MM.1S (cell line): Measurements from ENCODE around the gene TMEM45A.
"Not testable (repeated sequence)": the region's sequence is repeated elsewhere in the genome, so short reads cannot be mapped to it uniquely, and the experiment has no call there.

Experiments
- DNase-seq: peaks from one replicate; pipeline ENCODE4 v3.0.0-alpha.2; 2015
- H2AFZ ChIP-seq: fragments of 300-600 bp; sonication (generic); 2 replicates; pipeline ENCODE4 v1.6.0; 2016; ENCODE audit warnings: antibody characterized with exemption, low read length
- H3F3A ChIP-seq: fragments of 300-600 bp; sonication (generic); 2 replicates; pipeline ENCODE4 v1.6.1; 2016; ENCODE audit warnings: mild to moderate bottlenecking, antibody characterized with exemption, low read length, moderate library complexity, mixed read lengths; ENCODE audit not compliant: insufficient read depth
- H3K27ac ChIP-seq: fragments of 300-600 bp; sonication (generic); 2 replicates; pipeline ENCODE4 v1.5.1; 2016; ENCODE audit warnings: mild to moderate bottlenecking, low read length
- H3K27me3 ChIP-seq: fragments of 300-600 bp; sonication (generic); replicated peaks from 2 replicates; pipeline ENCODE4 v1.6.0; 2016; ENCODE audit warnings: low read length; ENCODE audit not compliant: insufficient read depth
- H3K36me3 ChIP-seq: fragments of 300-600 bp; sonication (generic); replicated peaks from 2 replicates; pipeline ENCODE4 v1.6.1; 2016; ENCODE audit warnings: mild to moderate bottlenecking, low read length, mixed read lengths; ENCODE audit not compliant: insufficient read depth
- H3K4me1 ChIP-seq: fragments of 300-600 bp; sonication (generic); 2 replicates; pipeline ENCODE4 v1.6.1; 2016; ENCODE audit warnings: low read length, mixed read lengths
- H3K4me2 ChIP-seq: fragments of 300-600 bp; sonication (generic); 2 replicates; pipeline ENCODE4 v1.6.0; 2016; ENCODE audit warnings: low read depth, low read length
- H3K4me3 ChIP-seq: fragments of 300-600 bp; sonication (generic); 2 replicates; pipeline ENCODE4 v1.5.1; 2016; ENCODE audit warnings: low read length, mixed read lengths
- H3K79me2 ChIP-seq: fragments of 300-600 bp; sonication (generic); 2 replicates; pipeline ENCODE4 v1.6.1; 2016; ENCODE audit warnings: mixed run types, low read length, mixed read lengths
- H3K9ac ChIP-seq: fragments of 300-600 bp; sonication (generic); 2 replicates; pipeline ENCODE4 v1.6.1; 2016; ENCODE audit warnings: low read length, mixed read lengths
- H3K9me2 ChIP-seq: fragments of 300-600 bp; sonication (generic); replicated peaks from 2 replicates; pipeline ENCODE4 v1.6.1; 2016; ENCODE audit warnings: mild to moderate bottlenecking, low read length, mixed read lengths; ENCODE audit not compliant: insufficient read depth
- H3K9me3 ChIP-seq: fragments of 300-600 bp; sonication (generic); replicated peaks from 2 replicates; pipeline ENCODE4 v1.6.1; 2016; ENCODE audit warnings: mild to moderate bottlenecking, low read length, mixed read lengths; ENCODE audit not compliant: insufficient read depth
- H4K20me1 ChIP-seq: fragments of 300-600 bp; sonication (generic); 2 replicates; pipeline ENCODE4 v1.6.1; 2016; ENCODE audit warnings: mild to moderate bottlenecking, low read length, moderate library complexity, mixed read lengths; ENCODE audit not compliant: insufficient read depth
- EZH2 ChIP-seq: fragments of 300-600 bp; sonication (generic); optimal IDR thresholded peaks from 2 replicates; pipeline ENCODE3; 2017; ENCODE audit warnings: low read depth, mild to moderate bottlenecking, antibody characterized with exemption, low read length, mixed read lengths
- EZH2phosphoT487 ChIP-seq: fragments of 300-600 bp; sonication (generic); IDR thresholded peaks from 2 replicates; pipeline ENCODE4 v1.6.1; 2018; ENCODE audit warnings: antibody characterized with exemption, low read length
- TF ChIP-seq, protein P1 (sequence below): fragments of 300-600 bp; sonication (generic); IDR thresholded peaks from 2 replicates; pipeline ENCODE4 v1.5.1; 2016; ENCODE audit warnings: antibody characterized with exemption, low read length, mixed read lengths

Gene TMEM45A

DNA sequence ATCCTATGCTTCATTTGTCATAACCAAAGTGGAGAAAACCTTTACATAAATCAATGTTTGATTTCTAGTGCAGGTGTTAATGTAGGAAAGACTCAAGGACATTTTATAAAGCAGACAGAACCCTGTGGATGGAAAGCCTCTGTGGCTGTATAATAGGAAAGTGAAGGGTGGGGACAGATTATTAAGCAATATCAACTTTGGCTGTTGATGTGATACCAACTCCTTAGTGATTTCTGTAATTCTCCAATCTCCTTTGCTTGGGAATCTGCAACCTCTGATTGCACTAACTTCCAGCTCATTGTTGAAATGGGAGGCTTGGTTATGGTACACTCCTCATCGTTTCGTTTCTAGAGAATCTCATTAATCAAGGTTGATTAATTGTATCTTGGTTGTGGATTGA, 87.7 kb downstream of the TMEM45A start:
- Histone ChIP-seq H3K79me2 (no peaks in the 10 kb centered on the region), H3K9me3 (no peaks in the 10 kb centered on the region), H3K4me3 (no peak overlapping the region), H3K36me3 (no peaks in the 10 kb centered on the region), H4K20me1 (no peaks in the 10 kb centered on the region), H2AFZ (no peak overlapping the region), H3K27me3 (no peaks in the 10 kb centered on the region), H3K4me2 (no peak overlapping the region), H3K9me2 (no peaks in the 10 kb centered on the region), H3K27ac (no peak overlapping the region), H3K4me1 (0 out of 2 replicates have a peak, but pooled peaks cover 6% of the 10 kb centered on the region), H3K9ac (no peak overlapping the region), H3F3A (no peaks in the 10 kb centered on the region)
- TF ChIP-seq EZH2 (no peak), EZH2phosphoT487 (no peak)
- TF ChIP-seq, protein P1, sequence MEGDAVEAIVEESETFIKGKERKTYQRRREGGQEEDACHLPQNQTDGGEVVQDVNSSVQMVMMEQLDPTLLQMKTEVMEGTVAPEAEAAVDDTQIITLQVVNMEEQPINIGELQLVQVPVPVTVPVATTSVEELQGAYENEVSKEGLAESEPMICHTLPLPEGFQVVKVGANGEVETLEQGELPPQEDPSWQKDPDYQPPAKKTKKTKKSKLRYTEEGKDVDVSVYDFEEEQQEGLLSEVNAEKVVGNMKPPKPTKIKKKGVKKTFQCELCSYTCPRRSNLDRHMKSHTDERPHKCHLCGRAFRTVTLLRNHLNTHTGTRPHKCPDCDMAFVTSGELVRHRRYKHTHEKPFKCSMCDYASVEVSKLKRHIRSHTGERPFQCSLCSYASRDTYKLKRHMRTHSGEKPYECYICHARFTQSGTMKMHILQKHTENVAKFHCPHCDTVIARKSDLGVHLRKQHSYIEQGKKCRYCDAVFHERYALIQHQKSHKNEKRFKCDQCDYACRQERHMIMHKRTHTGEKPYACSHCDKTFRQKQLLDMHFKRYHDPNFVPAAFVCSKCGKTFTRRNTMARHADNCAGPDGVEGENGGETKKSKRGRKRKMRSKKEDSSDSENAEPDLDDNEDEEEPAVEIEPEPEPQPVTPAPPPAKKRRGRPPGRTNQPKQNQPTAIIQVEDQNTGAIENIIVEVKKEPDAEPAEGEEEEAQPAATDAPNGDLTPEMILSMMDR: no peak
- no peak for DNase-seq

DNA sequence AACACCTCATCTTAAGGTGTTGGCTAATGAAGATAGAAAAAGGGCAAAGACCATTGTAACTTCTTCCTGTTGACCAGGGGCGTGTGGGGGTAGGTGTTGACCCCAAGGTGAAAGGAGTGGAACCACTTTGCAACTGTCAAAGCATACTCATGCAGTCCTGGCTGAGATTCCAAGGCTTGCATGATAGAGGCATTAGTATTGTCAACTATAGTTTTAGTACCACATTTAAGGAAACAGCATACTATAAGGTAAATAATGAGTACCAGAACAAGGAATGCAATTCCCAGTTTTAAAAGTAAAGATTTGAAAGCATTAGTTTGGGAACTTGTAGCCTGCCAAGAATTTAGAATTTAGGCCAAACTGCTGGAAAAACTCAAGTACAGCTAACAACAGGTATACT, 89.2 kb downstream of the TMEM45A start:
- Histone ChIP-seq H3K79me2 (no peaks in the 10 kb centered on the region), H3K36me3 (no peaks in the 10 kb centered on the region), H4K20me1 (no peaks in the 10 kb centered on the region), H3K4me2 (no peak overlapping the region), H3K27me3 (no peaks in the 10 kb centered on the region), H2AFZ (no peak overlapping the region), H3K9ac (no peak overlapping the region), H3F3A (no peaks in the 10 kb centered on the region), H3K9me2 (no peaks in the 10 kb centered on the region), H3K9me3 (no peaks in the 10 kb centered on the region), H3K4me3 (no peak overlapping the region), H3K4me1 (0 out of 2 replicates have a peak, but pooled peaks cover 6% of the 10 kb centered on the region), H3K27ac (no peak overlapping the region)
- DNase-seq: no peak
- TF ChIP-seq, protein P1: no peak
- TF ChIP-seq EZH2 (no peak), EZH2phosphoT487 (no peak)

DNA sequence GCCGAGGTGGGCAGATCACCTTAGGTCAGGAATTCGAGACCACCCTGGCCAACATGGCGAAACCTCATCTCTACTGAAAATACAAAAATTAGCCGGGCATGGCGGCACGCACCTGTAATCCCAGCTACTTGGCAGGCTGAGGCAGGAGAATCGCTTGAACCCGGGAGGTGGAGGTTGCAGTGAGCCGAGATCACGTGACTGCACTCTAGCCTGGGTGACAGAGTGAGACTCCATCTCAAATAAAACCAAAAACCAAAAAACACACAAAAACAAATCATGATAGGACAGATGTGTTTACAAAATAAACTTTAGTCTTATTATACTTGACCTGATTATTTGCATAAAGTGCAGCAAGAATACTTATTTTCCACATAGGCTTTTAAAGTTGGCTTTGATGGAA, 89.7 kb downstream of the TMEM45A start:
- H2AFZ ChIP-seq, DNase-seq, H3K9me2 ChIP-seq, H3K9me3 ChIP-seq, H3K4me3 ChIP-seq, H3K9ac ChIP-seq, H4K20me1 ChIP-seq, H3F3A ChIP-seq, H3K27ac ChIP-seq, H3K4me1 ChIP-seq, H3K27me3 ChIP-seq, H3K4me2 ChIP-seq, H3K36me3 ChIP-seq, H3K79me2 ChIP-seq: not testable (repeated sequence)

DNA sequence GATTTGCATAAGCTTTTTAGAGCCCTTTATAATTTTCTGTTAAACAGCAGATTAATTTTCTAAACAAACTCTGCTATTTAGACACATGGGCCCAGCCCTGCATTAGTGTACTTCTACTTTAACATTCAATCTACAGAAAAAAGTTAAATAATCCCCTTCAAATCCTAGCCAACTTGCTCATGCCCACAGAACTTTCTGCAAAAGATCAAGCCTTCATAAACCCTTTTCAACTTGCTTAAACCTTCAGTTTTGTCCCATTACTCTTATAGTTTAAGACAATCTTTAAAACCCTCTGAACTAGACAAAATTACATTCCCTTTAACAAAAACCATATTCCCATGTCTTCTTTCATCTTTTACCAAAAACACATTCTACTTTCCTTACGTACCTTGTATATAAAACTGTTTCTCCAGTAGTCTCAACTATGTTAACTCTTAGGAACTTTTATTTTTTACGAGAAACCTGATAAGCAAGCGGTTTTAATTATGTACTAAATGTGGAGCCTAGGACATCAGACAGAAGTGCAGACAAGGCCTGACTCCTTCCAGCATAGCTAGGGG, 91.8 kb downstream of the TMEM45A start:
- H3K79me2 ChIP-seq: no peaks in the 10 kb centered on the region
- no peak overlapping the region for H3K4me2 ChIP-seq
- no peaks in the 10 kb centered on the region for H3F3A ChIP-seq
- no peaks in the 10 kb centered on the region for H3K9me3 ChIP-seq
- no peaks in the 10 kb centered on the region for H3K27me3 ChIP-seq
- H3K36me3 ChIP-seq: no peaks in the 10 kb centered on the region
- H3K27ac ChIP-seq: no peak overlapping the region
- H4K20me1 ChIP-seq: no peaks in the 10 kb centered on the region
- no peak overlapping the region for H3K9ac ChIP-seq
- no peak overlapping the region for H2AFZ ChIP-seq
- H3K4me3 ChIP-seq: no peak overlapping the region
- TF ChIP-seq EZH2phosphoT487 (no peak), EZH2 (no peak)
- TF ChIP-seq, protein P1: no peak
- no peaks in the 10 kb centered on the region for H3K9me2 ChIP-seq
- H3K4me1 ChIP-seq: no peaks in the 10 kb centered on the region
- no peak for DNase-seq
